Germinal center (tissue), 1 donor: ENCODE results near the gene RNPEP.
"Not testable (repeated sequence)": the region's sequence is repeated elsewhere in the genome, so short reads cannot be mapped to it uniquely, and the experiment has no call there.

Source experiments
- DNase-seq: peaks from one replicate; pipeline ENCODE4 v3.0.0; 2012; ENCODE audit warnings: mixed read lengths, low spot score

RNPEP gene

GRCh38 chr1:202036595-202037387 is 54.3 kb downstream of the RNPEP start:
- DNase-seq = no peak

GRCh38 chr1:202037706-202038296 is 55.4 kb downstream of the RNPEP start:
- DNase-seq = no peak

- no peak for DNase-seq
These were observed 56.4 kb downstream of the RNPEP start for GRCh38 chr1:202038688-202039346.

GRCh38 chr1:202045705-202046104 is 63.3 kb downstream of the RNPEP start:
- no peak for DNase-seq

DNA sequence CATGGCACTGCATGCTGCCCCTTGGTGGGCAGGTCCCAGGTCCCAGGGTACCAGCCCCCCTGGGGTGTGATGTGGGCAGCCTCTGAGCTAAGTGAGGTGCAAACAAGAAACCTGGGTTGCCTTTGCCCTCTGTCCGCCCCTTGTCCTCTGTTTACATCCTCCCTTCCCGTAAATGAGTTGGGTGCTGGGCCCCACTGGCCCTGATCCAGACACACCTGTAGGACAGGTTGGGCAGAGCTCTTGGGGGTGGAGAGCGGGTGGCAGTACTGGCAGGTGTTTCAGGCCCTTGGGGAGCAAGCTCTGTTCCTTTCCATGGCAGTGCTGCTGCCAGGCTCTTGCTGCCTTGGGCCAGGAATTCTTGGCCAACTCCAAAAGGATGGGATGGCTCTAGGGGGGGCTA is 63.8 kb downstream of the RNPEP start:
- DNase-seq = no peak

DNA sequence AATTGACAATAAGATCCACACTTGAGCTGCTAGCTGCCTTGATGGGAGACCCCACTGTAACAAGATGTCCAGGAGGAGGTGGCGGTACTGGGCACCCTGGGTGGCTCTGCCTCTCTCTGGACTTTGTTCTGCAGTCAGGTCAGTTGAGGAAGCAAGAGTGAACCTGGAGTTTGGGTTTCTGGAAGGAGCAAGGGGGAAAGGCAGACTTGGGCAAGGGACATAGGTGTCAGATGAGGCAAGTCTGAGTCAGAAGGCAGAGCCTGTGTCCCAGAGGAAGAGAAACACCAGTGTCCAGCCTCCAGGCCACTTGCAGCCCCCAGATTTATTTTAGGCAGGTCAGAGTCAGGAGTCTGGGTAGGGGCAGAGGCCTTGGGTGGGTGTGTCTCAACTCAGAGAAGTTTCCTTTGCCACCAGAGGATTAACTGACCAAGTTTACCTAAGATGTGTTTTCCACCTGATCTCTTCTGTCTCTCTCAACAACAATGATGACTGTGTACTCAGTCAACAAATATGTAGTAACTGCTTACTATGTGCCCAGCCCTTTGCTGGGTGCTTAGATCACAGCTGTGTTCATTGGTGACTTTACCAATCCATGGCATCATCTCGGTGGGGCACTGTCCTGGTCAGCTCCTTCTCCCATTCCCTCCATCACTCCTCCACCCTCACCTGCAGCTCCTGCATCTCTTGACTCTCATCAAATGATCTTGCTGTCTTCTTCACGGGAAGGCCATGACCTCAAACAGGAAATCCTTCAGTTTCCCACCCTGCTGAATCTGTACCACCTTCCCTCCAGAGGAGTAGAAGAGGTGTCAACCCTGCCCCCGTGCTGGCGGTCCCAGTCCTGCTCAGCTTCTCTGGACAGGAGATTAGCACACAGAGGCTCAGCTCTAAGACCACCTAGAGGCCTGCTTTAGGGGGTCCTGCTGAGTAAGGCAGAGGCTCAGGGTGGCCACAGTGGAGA is 64.6 kb downstream of the RNPEP start:
- no peak for DNase-seq

DNA sequence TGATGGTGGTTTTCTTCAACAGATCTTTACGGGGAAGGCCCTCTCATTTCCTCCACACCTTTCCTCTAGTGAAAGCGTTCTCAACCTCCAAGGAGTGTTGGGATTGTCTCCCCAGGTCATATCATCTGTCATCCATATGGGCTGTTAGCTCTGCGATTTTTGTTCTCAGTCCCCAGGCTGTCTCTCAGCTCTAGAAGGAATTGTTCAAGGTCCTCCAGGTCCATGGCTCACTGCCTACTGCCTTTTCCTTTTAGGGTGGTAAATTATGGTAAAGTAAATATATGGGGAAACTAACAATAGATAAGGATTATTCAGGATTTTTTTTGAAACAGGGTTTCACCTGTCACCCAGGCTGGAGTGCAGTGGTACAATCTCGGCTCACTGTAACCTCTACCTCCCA is 65.5 kb downstream of the RNPEP start:
- no peak for DNase-seq

DNA sequence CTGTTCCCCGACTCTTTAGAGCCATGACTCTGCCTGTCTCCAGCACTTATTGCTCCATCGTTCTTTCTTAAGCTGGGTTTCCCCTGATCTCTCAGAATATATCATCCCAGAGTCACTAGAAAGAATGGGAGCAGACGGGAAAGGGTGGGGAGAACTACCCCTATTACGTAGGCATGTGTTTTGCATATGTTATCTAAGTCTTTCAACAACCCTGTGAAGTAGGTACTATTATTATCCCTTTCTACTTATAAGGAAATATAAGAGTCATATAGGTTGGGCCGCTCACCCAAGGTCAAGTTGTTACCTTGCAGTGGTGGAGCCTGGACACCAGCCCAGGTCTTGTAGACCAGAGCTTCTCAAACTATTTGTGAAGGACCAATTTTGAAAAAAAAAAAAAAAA is 66.7 kb downstream of the RNPEP start:
- no peak for DNase-seq

GRCh38 chr1:202054094-202054493 is 71.6 kb downstream of the RNPEP start:
- DNase-seq = no peak

DNA sequence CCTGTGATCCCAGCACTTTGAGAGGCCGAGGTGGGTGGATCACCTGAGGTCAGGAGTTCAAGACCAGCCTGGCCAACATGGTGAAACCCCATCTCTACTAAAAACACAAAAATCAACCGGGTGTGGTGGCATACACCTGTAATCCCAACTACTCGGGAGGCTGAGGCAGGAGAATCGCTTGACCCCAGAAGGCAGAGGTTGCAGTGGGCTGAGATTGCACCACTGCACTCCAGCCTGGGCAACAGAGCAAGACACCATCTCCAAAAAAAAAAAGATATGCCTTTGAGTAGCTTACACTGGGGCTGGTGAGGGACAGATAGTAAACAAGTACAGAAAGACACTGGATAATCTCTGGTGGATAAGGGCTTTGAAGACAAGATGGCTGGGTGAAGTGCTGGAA is 72.2 kb downstream of the RNPEP start:
- DNase-seq = not testable (repeated sequence)
